OCI-M2 (cell line): ENCODE data around the gene HOXD11.

Source experiments
- DNase-seq: peaks from one replicate; lab custom pipeline; 2025; ENCODE audit not compliant: unreplicated experiment; lab: John Stamatoyannopoulos, UW

HOXD11 gene

GRCh38 chr2:176105078-176105729 is 1.9 kb upstream of the HOXD11 start:
- DNase-seq = no peak

DNA sequence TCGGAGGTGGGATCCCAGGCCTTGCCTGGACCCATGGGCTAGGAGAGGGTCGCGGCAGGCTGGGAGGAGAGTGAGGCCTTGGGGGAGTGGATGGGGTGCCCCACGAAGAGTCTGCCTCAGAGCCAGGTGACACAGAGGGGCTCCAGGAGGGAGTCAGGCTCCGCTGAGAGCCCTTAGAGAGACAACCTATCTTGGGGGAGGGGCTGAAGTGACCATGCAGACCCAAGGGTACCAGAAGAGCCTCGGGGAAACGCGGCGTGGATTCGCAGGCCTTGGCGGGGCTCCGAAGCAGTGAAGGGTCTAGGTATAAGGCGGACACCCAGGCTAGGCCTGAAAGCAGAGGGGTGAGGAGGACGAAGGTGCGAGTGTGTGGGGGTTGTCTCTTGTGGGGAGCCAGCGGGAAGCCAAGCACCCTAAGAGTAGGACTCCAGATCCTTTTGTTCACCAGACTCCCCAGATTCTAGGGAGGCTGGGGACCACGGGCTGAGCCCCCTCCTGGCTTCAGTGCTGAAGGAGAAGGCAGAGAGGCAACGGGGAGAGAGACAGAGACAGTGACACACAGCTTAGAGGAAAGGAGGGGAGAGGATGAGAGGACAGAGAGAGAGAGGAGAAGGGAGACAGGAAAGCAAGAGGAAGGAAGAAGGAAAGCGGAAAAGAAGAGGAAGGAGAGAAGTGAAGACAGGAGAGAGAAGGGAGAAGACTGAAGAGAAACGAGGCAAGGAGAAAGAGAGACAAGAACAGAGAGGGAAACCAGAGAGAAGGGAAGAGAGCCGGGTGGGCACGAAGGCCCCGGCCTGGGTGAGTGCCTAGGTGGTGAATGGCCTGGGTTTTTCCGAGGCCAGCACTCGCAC is 1.1 kb upstream of the HOXD11 start:
- no peak for DNase-seq

DNA sequence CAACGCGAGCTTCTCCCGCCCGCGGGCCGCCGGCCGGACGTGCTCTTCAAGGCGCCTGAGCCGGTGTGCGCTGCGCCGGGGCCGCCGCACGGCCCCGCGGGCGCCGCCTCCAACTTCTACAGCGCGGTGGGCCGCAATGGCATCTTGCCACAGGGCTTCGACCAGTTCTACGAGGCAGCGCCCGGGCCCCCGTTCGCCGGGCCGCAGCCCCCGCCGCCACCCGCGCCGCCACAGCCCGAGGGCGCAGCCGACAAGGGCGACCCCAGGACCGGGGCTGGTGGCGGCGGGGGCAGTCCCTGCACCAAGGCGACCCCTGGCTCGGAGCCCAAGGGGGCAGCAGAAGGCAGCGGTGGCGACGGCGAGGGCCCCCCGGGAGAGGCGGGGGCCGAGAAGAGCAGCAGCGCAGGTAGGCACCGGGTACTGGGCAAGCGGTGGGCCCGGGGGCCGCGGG is 676 bp downstream of the HOXD11 start:
- no peak for DNase-seq

GRCh38 chr2:176109192-176109901 is 2.3 kb downstream of the HOXD11 start:
- no peak for DNase-seq

DNA sequence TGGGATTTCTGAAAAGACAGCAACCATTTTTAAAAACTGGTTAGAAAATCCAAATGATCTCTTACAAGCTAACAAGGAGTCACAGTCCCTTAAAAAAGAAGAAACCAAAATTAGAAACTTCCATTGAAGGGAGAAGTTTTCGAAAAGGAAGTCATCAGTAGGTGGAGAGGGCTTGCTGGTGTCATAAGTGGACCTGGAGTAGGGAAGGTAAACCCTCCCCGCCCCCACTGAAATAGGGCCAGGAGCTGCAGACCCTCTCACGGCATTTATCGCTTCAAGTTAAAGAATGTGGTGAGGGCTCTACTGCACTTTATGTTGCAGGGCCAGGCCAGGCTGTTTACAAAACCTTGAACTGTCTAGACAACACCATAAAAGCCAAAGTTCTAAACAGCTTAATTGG is 2.9 kb downstream of the HOXD11 start:
- no peak for DNase-seq

DNA sequence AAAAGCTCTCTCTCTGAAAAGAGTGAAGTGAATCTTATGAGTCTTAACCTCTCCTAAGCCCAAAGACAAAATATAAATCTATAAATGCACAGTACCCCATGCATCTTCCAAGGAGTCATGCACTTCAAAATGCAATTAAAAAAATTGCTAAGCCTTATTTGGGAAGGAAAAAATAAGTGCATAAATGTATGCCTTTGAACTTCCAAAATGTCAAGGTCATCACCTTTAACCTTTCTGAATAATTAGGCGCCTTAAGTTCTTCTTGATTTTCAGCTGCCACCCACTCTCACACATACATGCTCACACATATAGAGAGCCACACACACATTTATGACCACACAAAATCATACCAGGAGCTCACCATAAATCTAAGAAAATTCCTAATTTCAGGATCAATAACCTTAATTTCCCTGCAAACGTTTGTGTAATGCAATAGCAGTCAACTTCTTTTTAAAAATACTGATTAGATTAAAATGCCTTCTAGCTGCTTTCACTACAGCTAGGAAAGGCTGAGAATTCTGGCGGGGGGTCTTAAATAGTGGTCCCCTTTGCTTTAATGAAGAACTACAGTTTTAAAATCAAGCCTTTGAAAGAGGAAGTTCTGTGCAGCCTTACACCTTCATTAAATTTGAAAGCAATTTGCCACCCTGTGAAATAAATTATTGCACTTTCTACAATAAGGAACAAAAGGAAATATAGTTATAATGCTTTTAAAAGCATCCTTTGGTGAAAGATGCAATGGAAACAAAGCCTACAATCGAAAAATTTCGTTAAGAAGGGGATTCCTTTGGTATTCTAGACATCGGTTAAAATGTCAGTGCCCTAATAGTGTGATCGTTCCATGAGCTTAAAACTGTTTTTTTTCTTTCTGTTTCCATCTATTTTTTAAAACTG is 3.6 kb downstream of the HOXD11 start:
- DNase-seq = no peak

DNA sequence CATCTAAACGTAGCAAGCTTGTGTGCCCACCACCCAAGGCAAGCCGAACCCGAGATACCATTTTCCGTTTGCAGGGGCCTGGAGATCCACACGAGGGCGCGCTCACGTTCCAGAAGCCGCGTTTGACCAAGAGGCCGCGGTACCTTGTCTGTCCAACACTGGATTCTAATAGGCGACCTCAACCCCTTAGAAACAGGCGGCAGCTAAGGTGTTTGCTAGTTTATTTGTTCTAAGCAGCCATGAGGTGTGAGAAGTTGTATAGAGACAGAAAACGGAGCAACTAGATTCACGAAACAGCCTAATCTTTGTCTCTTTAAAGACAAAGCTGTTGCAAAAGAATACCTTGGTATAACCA is 4.2 kb downstream of the HOXD11 start:
- no peak for DNase-seq

GRCh38 chr2:176111846-176112374 is 4.8 kb downstream of the HOXD11 start:
- DNase-seq = no peak

DNA sequence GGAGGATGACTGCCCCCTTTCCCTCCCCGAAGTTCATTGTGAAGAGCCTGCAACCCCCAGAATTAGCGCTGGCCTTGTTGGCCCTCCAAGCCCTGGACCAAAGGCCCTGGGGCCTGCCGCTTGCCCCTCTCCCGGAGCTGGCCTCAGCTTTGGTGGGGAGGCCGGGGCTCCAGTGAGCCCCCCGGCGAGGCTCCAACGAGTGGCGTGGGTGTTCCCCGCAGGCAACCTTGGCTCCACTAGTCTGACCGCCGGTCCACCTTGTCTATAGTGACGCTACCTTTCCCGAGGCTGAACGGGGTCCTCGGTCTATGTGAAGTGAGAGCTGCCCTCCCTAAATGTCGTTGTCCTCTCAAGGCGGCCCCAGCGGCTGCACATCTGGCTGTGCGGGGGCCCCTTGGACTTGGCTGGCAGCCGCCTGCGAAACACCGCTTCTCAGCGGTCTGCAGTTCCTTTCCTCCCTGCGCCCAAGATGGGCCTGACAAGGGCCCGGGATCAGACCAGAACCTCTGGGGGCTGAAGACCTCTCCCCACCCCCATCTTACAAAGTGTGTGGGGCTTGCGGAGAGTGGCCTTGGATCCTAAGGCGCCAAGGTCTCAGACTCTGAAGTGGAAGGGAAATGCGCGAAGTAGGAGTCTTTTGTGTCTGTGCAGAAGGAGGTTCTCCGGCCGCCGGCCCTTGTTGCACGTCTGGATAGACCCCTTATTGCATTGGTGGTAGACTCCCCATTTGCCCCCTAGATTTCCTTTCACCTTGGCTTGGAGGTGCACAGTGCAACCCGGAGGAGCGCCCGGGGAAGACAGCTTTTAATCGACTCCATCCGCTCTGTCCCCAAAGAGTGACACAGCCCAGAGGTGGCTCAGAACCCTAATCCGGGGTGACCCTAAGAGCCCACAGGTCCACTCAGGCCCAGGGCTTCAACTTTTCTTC is 5.6 kb downstream of the HOXD11 start:
- no peak for DNase-seq

GRCh38 chr2:176114120-176114929 is 7.2 kb downstream of the HOXD11 start:
- DNase-seq = no peak

GRCh38 chr2:176114930-176115625 is 8.0 kb downstream of the HOXD11 start:
- DNase-seq = no peak

- DNase-seq = no peak
Measured at GRCh38 chr2:176115883-176116813, 9.1 kb downstream of the HOXD11 start, which contains the start of gene HOXD10. Gene HOXD10 (plus strand): TSS chr2:176116778. CDS start chr2:176116834, 56 bp downstream.

DNA sequence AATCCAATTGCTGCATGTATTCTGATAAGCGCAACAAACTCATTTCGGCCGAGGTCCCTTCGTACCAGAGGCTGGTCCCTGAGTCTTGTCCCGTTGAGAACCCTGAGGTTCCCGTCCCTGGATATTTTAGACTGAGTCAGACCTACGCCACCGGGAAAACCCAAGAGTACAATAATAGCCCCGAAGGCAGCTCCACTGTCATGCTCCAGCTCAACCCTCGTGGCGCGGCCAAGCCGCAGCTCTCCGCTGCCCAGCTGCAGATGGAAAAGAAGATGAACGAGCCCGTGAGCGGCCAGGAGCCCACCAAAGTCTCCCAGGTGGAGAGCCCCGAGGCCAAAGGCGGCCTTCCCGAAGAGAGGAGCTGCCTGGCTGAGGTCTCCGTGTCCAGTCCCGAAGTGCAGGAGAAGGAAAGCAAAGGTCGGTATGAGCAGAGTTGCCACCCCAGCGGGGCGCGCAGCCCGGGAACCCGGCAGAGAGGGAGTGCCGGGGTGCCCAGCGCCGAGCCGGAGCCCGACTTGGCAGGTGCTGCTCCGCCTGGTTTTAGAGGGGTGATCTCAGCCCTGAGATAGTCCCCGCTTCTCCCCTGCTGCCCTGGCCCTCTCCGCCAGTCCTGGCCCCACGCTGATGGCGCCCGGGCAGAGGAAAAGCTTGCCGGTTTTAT is 10.2 kb downstream of the HOXD11 start:
- no peak for DNase-seq

- no peak for DNase-seq
Measured at GRCh38 chr2:176117823-176118371, 10.8 kb downstream of the HOXD11 start.

DNA sequence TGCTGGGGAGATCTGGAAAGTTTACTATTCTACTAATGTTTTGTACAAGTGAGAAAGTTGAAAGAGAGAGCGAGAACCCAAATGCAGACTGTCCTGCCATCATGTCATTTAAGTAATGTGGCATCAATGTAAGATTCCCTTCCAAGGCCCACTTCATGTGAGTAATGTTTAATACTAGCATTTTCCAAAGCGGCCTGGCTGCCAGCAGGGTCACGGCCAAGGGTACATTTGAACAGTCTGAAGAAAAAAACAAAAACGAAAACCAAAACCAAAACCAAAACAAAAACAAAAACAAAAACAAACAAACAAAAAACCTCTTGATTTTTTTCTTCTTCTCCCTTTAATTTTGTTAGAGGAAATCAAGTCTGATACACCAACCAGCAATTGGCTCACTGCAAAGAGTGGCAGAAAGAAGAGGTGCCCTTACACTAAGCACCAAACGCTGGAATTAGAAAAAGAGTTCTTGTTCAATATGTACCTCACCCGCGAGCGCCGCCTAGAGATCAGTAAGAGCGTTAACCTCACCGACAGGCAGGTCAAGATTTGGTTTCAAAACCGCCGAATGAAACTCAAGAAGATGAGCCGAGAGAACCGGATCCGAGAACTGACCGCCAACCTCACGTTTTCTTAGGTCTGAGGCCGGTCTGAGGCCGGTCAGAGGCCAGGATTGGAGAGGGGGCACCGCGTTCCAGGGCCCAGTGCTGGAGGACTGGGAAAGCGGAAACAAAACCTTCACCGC is 11.7 kb downstream of the HOXD11 start:
- DNase-seq = no peak
